Measurements from ENCODE around the gene NCKAP5. TPM values are rescaled to one million over a fixed set of nuclear protein-coding genes. Genes with fewer than 3 reads are reported as not detected.

The NCKAP5 gene
- total RNA-seq, 2 donors from 2014 or later, result not detected

DNA sequence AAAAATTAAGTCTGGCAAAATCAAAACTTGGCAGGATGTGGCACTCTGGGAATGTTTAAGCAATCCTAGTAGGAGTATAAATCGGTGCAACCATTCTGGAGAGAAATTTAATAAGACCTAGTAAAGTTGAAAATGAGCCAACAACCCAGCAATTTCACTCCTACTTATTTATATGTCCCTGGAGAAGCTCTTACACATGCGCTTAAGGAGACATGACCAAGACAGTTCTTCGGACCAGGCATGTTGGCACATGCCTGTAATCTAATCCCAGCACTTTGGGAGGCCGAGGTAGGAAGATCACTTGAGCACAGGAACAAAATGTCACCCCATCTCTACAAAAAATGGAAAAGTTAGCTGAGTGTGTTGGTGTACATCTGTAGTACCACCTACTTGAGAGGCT lies 523.7 kb downstream of the NCKAP5 start:
- ATAC-seq (no peak), DNase-seq (no peak)
- H3K4me1 Mint-ChIP-seq, result no peaks in the 10 kb centered on the region
- H3K36me3 Mint-ChIP-seq (ENCODE audit: low read depth), result no peaks in the 10 kb centered on the region
- no peaks in the 10 kb centered on the region for H3K9me3 ChIP-seq (ENCODE audit: control insufficient read depth, low read length, poor library complexity, severe bottlenecking)
- H3K27me3 Mint-ChIP-seq, result no peaks in the 10 kb centered on the region
- H3K27ac Mint-ChIP-seq, result no peak overlapping the region
- no peak overlapping the region for H3K4me3 Mint-ChIP-seq

DNA sequence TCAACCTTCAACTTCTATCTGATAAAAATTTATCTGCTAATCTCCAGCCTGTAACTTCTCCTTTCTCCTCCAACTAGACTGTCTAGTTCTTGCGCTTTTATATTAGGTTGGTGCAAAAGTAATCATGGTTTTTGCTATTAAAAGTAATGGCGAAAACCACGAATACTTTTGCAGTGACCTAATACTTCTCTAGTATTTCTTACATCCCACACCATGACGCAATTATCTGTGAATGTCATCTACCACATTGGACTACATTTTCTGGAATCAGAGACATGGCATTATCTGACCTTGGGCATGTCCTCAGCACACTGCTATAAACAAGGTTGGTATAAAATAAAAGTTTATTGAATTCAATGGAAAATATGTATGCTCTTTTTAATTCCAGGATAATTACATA lies 528.1 kb downstream of the NCKAP5 start:
- no peak overlapping the region for H3K4me3 Mint-ChIP-seq
- H3K9me3 ChIP-seq (ENCODE audit: control insufficient read depth, low read length, poor library complexity, severe bottlenecking), result peaks cover 3% of the 10 kb centered on the region
- H3K4me1 Mint-ChIP-seq, result no peaks in the 10 kb centered on the region
- H3K36me3 Mint-ChIP-seq (ENCODE audit: low read depth), result no peaks in the 10 kb centered on the region
- DNase-seq, result no peak
- no peak for ATAC-seq
- no peak overlapping the region for H3K27ac Mint-ChIP-seq
- H3K27me3 Mint-ChIP-seq, result no peaks in the 10 kb centered on the region

DNA sequence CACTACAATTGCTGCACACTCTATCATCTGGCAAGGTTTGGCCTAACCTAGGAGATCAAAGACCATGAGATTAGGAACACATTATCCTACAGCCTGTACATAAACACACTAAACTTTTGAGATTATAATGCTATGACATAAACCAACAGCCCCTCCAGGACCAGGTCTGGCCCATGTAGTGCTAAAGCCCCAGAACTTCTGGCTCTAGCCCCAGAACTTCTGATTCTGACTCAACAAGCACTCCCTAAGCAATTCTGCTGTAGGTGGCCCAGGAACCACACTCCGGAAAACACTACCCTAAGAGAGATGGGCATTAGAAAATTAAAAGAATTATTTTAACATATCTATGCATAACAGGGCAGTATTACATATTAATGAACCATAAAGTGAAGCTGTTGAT lies 528.7 kb downstream of the NCKAP5 start:
- Mint-ChIP-seq H3K27me3 (no peaks in the 10 kb centered on the region), H3K27ac (no peak overlapping the region), H3K4me1 (no peaks in the 10 kb centered on the region), H3K36me3 (ENCODE audit: low read depth) (no peaks in the 10 kb centered on the region), H3K4me3 (no peak overlapping the region)
- H3K9me3 ChIP-seq (ENCODE audit: control insufficient read depth, low read length, poor library complexity, severe bottlenecking), result peaks cover 3% of the 10 kb centered on the region
- no peak for ATAC-seq
- no peak for DNase-seq

GRCh38 chr2:133026536-133027177 lies 541.6 kb downstream of the NCKAP5 start:
- no peaks in the 10 kb centered on the region for H3K36me3 Mint-ChIP-seq (ENCODE audit: low read depth)
- DNase-seq (no peak), ATAC-seq (no peak)
- H3K4me1 Mint-ChIP-seq, result no peaks in the 10 kb centered on the region
- H3K4me3 Mint-ChIP-seq, result no peak overlapping the region
- no peaks in the 10 kb centered on the region for H3K27me3 Mint-ChIP-seq
- no peaks in the 10 kb centered on the region for H3K9me3 ChIP-seq (ENCODE audit: control insufficient read depth, low read length, poor library complexity, severe bottlenecking)
- no peak overlapping the region for H3K27ac Mint-ChIP-seq

DNA sequence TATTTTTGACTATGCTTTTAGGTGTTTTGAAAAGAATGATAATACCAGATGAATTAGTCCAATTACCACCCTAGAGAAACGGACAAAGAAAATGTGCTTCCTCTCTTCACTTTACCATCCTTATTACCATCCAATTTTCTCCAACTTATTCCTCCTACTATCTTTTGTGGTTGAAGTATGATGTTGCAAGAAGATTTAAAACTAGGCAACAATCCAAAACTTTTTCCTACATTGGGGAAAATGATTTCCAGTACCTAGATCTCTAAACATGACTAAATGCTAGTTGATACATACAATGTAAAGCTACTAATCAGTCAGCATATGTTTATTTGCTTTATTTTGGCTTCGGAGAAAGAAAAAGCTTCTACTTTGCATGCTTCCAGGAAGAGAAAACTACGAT lies 543.3 kb downstream of the NCKAP5 start:
- no peaks in the 10 kb centered on the region for H3K4me1 Mint-ChIP-seq
- H3K36me3 Mint-ChIP-seq (ENCODE audit: low read depth), result no peaks in the 10 kb centered on the region
- H3K9me3 ChIP-seq (ENCODE audit: control insufficient read depth, low read length, poor library complexity, severe bottlenecking), result no peaks in the 10 kb centered on the region
- no peak for DNase-seq
- no peak overlapping the region for H3K4me3 Mint-ChIP-seq
- H3K27me3 Mint-ChIP-seq, result no peaks in the 10 kb centered on the region
- no peak for ATAC-seq
- no peak overlapping the region for H3K27ac Mint-ChIP-seq

DNA sequence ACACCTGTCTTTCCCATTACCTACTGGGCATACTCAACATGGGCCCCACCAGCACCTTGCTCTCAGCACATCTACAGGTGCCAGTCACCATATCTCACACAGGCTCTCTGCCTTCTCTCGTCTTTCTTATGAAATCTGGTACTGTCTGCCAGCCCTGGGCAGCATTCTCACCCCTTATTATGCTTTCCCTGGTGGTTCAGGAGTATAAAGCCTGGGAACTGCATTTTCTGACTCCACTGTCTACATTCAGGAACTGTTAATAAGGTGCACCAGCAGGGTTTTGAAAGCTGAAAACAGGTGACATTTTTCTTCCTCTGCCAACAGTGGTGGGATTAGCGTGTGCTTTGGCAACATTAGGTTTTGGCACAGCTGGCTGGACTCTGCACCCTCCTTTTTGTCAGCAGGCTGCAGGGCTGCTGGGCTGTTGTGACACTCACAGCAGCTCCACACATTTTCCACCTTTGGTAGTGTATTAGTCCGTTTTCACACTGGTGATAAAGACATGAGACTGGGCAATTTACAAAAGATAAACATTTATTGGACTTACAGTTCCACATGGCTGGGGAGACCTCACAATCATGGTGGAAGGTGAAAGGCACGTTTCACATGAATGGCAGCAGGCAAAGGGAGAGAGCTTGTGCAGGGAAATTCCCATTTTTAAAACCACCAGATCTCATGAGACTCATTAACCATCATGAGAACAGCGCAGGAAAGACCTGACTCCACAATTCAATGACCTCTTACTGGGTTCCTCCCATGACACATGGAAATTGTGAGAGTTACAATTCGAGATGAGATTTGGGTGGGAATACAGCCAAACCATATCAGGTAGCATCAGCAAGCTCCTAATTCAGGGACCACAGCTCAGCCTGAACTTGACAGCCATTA lies 555.2 kb downstream of the NCKAP5 start:
- no peaks in the 10 kb centered on the region for H3K9me3 ChIP-seq (ENCODE audit: control insufficient read depth, low read length, poor library complexity, severe bottlenecking)
- ATAC-seq, result no peak
- no peaks in the 10 kb centered on the region for H3K36me3 Mint-ChIP-seq (ENCODE audit: low read depth)
- DNase-seq, result no peak
- no peak overlapping the region for H3K27ac Mint-ChIP-seq
- no peak overlapping the region for H3K4me3 Mint-ChIP-seq
- H3K27me3 Mint-ChIP-seq, result no peaks in the 10 kb centered on the region
- no peaks in the 10 kb centered on the region for H3K4me1 Mint-ChIP-seq

- Mint-ChIP-seq H3K36me3 (ENCODE audit: low read depth) (no peaks in the 10 kb centered on the region), H3K27me3 (no peaks in the 10 kb centered on the region), H3K27ac (no peak overlapping the region), H3K4me3 (no peak overlapping the region), H3K4me1 (no peaks in the 10 kb centered on the region)
- ATAC-seq, result no peak
- no peak for DNase-seq
- H3K9me3 ChIP-seq (ENCODE audit: control insufficient read depth, low read length, poor library complexity, severe bottlenecking), result no peaks in the 10 kb centered on the region
Measured at GRCh38 chr2:133004623-133005022, 563.6 kb downstream of the NCKAP5 start.

DNA sequence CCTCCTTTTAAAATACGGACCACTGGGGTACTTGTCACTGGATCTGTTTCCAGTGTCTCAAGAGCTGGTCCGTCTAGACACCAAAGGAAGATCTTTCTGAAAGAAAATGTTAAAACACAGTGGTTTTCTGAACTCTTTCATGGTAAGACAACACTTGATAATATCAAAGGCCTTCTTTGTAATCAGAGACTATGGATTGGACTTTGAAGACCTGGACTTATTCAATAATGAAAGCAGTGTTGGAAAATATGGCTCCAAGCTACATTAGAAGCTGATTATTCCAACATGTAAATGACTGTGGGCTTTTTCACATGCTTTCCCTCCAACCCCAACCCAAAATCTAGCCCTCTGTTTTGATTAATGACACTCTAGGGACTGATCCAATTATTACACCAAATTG lies 568.8 kb downstream of the NCKAP5 start:
- Mint-ChIP-seq H3K36me3 (ENCODE audit: low read depth) (no peaks in the 10 kb centered on the region), H3K27me3 (no peaks in the 10 kb centered on the region), H3K4me1 (no peaks in the 10 kb centered on the region), H3K4me3 (no peak overlapping the region), H3K27ac (no peak overlapping the region)
- DNase-seq, result no peak
- ATAC-seq, result no peak
- H3K9me3 ChIP-seq (ENCODE audit: control insufficient read depth, low read length, poor library complexity, severe bottlenecking), result no peaks in the 10 kb centered on the region

- Mint-ChIP-seq H3K36me3 (ENCODE audit: low read depth) (no peaks in the 10 kb centered on the region), H3K27ac (no peak overlapping the region), H3K27me3 (no peaks in the 10 kb centered on the region), H3K4me3 (no peak overlapping the region), H3K4me1 (no peaks in the 10 kb centered on the region)
- ATAC-seq, result no peak
- no peak for DNase-seq
- no peaks in the 10 kb centered on the region for H3K9me3 ChIP-seq (ENCODE audit: control insufficient read depth, low read length, poor library complexity, severe bottlenecking)
Measured at GRCh38 chr2:132998221-132998620, 570.0 kb downstream of the NCKAP5 start.

DNA sequence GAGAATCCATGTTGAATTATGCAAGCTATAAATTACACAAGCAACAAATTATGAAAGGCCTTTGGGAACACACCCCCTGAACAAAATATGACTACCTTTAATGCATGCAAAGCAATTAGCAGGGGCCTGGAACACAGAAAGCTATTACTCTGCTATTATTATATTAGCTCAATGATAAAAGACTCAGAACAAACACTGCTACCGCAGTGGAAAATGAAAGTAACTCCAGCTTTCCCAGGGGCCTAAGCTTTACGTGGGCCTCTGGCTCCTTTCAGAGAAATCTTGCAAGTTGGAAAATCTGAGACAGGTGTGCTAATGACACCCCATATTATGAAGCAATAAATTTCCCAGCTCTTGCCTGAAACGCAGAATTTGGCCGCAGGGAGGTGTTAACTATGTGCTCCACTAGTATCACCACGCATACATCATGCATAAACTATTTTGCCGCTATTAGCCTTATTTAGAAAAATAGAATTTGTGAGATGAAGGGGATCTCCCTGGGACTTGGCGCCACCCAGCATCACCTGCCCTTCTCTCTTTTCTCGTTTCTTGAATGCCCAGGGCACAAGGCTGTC lies 576.7 kb downstream of the NCKAP5 start:
- no peaks in the 10 kb centered on the region for H3K36me3 Mint-ChIP-seq (ENCODE audit: low read depth)
- H3K4me1 Mint-ChIP-seq, result no peaks in the 10 kb centered on the region
- H3K9me3 ChIP-seq (ENCODE audit: control insufficient read depth, low read length, poor library complexity, severe bottlenecking), result no peaks in the 10 kb centered on the region
- no peak overlapping the region for H3K27ac Mint-ChIP-seq
- H3K4me3 Mint-ChIP-seq, result no peak overlapping the region
- no peaks in the 10 kb centered on the region for H3K27me3 Mint-ChIP-seq
- no peak for DNase-seq
- no peak for ATAC-seq

DNA sequence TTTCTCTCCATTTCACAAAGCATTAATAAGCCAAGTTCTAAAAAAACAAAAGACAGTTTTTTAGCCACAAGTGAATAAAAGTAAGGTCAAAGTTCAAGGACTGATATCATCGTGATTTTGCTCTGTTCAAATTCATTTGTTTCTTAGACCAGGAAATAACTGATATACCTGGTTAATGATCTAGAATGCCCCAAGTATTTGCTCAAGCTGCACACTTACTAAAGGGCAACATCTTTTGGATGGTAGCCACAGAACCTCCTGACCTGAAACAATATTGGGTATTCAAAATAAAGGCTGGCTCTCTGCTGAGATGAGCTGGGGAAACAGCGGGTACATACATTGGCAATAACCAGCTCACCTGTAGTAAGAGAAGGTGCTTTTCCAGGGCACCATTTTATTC lies 583.5 kb downstream of the NCKAP5 start:
- ATAC-seq (no peak), DNase-seq (no peak)
- Mint-ChIP-seq H3K27me3 (no peaks in the 10 kb centered on the region), H3K27ac (no peak overlapping the region), H3K36me3 (ENCODE audit: low read depth) (no peaks in the 10 kb centered on the region), H3K4me3 (no peak overlapping the region), H3K4me1 (no peaks in the 10 kb centered on the region)
- H3K9me3 ChIP-seq (ENCODE audit: control insufficient read depth, low read length, poor library complexity, severe bottlenecking), result no peaks in the 10 kb centered on the region

DNA sequence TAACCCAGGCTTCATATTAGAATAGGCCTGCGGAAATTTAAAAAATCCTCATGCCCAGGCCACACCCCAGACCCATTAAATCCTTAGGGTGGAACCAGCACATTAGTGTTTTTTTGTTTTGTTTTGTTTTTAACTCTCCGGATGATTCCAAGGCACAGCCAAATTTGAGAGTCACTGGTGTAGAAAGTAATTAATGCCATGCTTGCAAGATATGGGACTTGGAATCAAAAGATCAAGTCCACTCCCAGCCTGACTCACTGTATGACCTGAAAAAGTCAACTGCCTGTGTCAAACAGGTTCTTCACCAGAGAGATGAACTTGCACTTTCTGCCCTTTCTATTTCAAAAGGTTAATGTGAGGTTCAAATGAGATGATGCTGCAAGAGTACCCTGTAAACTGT lies 588.0 kb downstream of the NCKAP5 start:
- no peaks in the 10 kb centered on the region for H3K9me3 ChIP-seq (ENCODE audit: control insufficient read depth, low read length, poor library complexity, severe bottlenecking)
- Mint-ChIP-seq H3K36me3 (ENCODE audit: low read depth) (no peaks in the 10 kb centered on the region), H3K27me3 (no peaks in the 10 kb centered on the region), H3K27ac (no peak overlapping the region), H3K4me1 (no peaks in the 10 kb centered on the region), H3K4me3 (no peak overlapping the region)
- DNase-seq (no peak), ATAC-seq (no peak)

GRCh38 chr2:132979339-132980093 lies 588.7 kb downstream of the NCKAP5 start:
- no peak for DNase-seq

More at GRCh38 chr2:132979339-132980093, 588.7 kb downstream of the NCKAP5 start:
- Mint-ChIP-seq H3K27me3 (no peaks in the 10 kb centered on the region), H3K4me3 (no peak overlapping the region), H3K36me3 (ENCODE audit: low read depth) (no peaks in the 10 kb centered on the region), H3K4me1 (no peaks in the 10 kb centered on the region), H3K27ac (no peak overlapping the region)
- H3K9me3 ChIP-seq (ENCODE audit: control insufficient read depth, low read length, poor library complexity, severe bottlenecking), result no peaks in the 10 kb centered on the region
- no peak for ATAC-seq

All from T-helper 17 cell (primary cell).